NCI-H146 (cell line): ENCODE results near the gene MYH13.

Experiments
- DNase-seq: peaks from one replicate; lab custom pipeline; 2025; lab: John Stamatoyannopoulos, UW

The MYH13 gene

DNA sequence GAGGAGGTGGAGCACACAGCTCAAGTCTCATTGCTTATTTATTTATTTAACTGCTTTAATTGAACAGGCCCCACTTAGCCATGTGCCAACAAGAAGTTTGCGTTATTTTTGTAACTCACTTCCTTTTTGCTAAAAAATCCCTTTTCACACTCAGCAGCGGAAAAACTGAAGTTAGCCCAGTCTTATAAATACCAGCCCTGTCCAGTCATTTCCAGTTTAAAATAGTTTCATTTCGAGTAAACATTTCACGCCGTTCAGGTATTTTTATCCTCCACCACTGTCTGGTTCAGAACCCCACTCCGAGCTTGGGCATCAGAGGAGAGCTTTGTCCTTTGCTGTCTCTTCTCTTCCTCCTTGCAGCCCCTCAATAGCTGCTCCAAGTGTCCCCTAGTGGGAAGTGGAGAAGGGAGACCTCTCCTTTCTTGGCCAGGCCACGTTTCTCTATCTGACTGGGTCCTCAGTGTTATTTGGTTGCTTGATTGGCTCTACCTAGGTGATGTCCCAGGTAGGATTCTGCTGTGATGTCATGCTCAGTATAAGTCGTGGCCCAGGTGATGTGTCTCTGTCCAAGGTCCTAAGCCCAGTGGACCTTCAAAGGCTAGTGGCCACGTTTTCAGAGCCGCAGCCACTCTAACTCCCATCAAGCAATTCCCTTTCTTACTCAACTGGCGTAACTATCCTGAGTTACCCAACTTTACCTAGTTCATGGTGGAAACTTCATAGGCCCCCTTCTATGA, 121.4 kb downstream of the MYH13 start:
- DNase-seq, result no peak
